ENCODE data around the gene DNAJC22.
"Not testable (repeated sequence)": the region's sequence is repeated elsewhere in the genome, so short reads cannot be mapped to it uniquely, and the experiment has no call there.

DNAJC22 gene

GRCh38 chr12:49332891-49333371 lies 13.8 kb upstream of the DNAJC22 start:
- DNase-seq (ENCODE audit: extremely low read depth, insufficient read length) = no peak
- Histone ChIP-seq H3K27me3 (replicated peaks; ENCODE audit: control insufficient read depth, insufficient read depth, low read length) (peaks cover 1% of the 10 kb centered on the region), H3K36me3 (ENCODE audit: control insufficient read depth, insufficient read depth, low read length) (peaks cover 14% of the 10 kb centered on the region), H3K4me3 (replicated peaks; ENCODE audit: low read depth, low read length) (no peak overlapping the region)
- no peak for TF ChIP-seq CTCF (IDR thresholded peaks at IDR 0.05; ENCODE audit: insufficient read depth, low read length, poor library complexity, severe bottlenecking)

- DNase-seq (ENCODE audit: extremely low read depth, insufficient read length); H3K4me3 ChIP-seq (replicated peaks; ENCODE audit: low read depth, low read length); H3K27me3 ChIP-seq (replicated peaks; ENCODE audit: control insufficient read depth, insufficient read depth, low read length): not testable (repeated sequence)
- H3K36me3 ChIP-seq (ENCODE audit: control insufficient read depth, insufficient read depth, low read length) = peaks cover 13% of the 10 kb centered on the region
These were observed 12.9 kb upstream of the DNAJC22 start for GRCh38 chr12:49333778-49334177.

DNA sequence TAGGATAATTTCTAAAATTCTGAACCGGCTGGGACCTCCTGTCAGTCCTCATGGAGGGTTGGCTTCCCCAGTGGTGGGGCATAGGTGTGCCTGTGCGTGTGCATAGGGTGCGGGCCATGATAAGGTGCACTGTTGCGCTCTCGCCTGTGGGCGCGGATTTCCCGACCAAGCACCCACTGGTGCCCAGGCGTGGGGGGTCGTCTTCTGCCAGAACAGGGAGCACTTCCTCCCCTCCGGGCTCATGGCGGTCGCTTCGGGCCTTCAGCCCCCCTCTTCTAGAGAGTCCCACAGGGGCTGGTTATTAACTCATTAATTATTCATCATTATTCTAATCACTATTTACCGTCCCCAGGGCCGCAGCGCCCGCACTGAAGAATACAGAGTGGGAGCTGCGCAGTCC lies 12.5 kb upstream of the DNAJC22 start:
- Histone ChIP-seq H3K27me3 (replicated peaks; ENCODE audit: control insufficient read depth, insufficient read depth, low read length) (peaks cover 1% of the 10 kb centered on the region), H3K4me3 (replicated peaks; ENCODE audit: low read depth, low read length) (no peak overlapping the region), H3K36me3 (ENCODE audit: control insufficient read depth, insufficient read depth, low read length) (peaks cover 10% of the 10 kb centered on the region)
- no peak for DNase-seq (ENCODE audit: extremely low read depth, insufficient read length)
- TF ChIP-seq CTCF (IDR thresholded peaks at IDR 0.05; ENCODE audit: insufficient read depth, low read length, poor library complexity, severe bottlenecking) = no peak

DNA sequence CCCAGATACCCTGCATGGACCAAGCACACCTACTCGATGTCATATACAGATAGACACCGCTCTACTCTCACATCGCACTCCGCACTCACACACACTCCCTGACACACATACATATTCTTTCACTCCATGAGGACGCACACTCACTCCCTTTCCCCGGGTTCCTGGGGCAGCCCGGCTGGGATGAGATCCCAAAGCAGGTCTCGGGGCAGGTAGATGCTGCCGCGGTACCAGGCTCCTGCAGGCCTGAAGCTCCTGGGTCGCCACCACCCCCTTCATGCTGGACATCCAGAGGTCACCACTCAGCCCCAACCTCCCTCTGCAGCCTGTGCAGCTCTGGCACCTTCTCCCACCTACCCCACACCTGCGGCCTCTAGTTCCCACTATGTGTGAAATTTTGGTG lies 12.0 kb upstream of the DNAJC22 start:
- DNase-seq (ENCODE audit: extremely low read depth, insufficient read length) = no peak
- Histone ChIP-seq H3K36me3 (ENCODE audit: control insufficient read depth, insufficient read depth, low read length) (peaks cover 8% of the 10 kb centered on the region), H3K27me3 (replicated peaks; ENCODE audit: control insufficient read depth, insufficient read depth, low read length) (peaks cover 1% of the 10 kb centered on the region), H3K4me3 (replicated peaks; ENCODE audit: low read depth, low read length) (no peak overlapping the region)
- no peak for TF ChIP-seq CTCF (IDR thresholded peaks at IDR 0.05; ENCODE audit: insufficient read depth, low read length, poor library complexity, severe bottlenecking)

- DNase-seq (ENCODE audit: extremely low read depth, insufficient read length) = no peak
- peaks cover 4% of the 10 kb centered on the region for H3K36me3 ChIP-seq (ENCODE audit: control insufficient read depth, insufficient read depth, low read length)
- H3K4me3 ChIP-seq (replicated peaks; ENCODE audit: low read depth, low read length) = no peak overlapping the region
- H3K27me3 ChIP-seq (replicated peaks; ENCODE audit: control insufficient read depth, insufficient read depth, low read length) = peaks cover 1% of the 10 kb centered on the region
- TF ChIP-seq CTCF (IDR thresholded peaks at IDR 0.05; ENCODE audit: insufficient read depth, low read length, poor library complexity, severe bottlenecking) = no peak
These were observed 11.4 kb upstream of the DNAJC22 start for GRCh38 chr12:49335118-49335954.

DNA sequence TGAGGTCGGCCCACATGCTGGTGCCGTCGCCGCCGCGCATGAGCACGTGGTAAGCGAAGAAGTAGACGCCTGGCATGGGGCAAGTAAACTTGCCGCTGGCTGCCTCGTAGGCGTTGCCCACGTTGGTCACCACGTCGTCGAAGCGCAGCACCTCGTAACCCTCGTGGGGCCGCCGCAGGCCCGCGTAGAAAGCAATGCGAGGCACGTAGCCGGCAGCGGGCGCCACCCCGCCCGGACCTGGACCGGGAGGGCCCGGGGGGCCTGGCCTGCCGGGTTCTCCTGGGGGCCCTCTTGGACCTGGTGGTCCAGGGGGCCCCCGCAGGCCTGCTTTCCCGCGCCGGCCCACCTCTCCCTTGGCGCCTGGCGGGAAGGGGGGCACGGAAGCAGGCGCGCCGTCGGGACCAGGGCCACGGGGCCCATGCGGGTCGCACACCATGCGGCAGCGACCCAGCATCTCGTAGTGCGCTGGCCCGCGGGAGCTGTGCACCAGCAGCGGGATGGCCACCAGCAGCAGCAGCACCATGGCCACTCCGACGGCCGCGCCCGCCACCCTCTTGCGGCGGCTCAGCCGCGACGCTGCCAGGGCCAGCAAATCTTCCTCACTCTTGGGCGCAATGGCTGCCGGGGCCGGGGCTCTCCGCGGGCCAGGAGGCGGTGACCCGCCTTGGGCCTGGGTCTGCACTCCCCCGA lies 10.6 kb upstream of the DNAJC22 start:
- no peak for TF ChIP-seq CTCF (IDR thresholded peaks at IDR 0.05; ENCODE audit: insufficient read depth, low read length, poor library complexity, severe bottlenecking)
- Histone ChIP-seq H3K27me3 (replicated peaks; ENCODE audit: control insufficient read depth, insufficient read depth, low read length) (peaks cover 1% of the 10 kb centered on the region), H3K4me3 (replicated peaks; ENCODE audit: low read depth, low read length) (no peak overlapping the region), H3K36me3 (ENCODE audit: control insufficient read depth, insufficient read depth, low read length) (peaks cover 4% of the 10 kb centered on the region)
- DNase-seq (ENCODE audit: extremely low read depth, insufficient read length) = no peak
